ENCODE results near the gene CXXC5. TPM values are rescaled to one million over a fixed set of nuclear protein-coding genes. Genes with fewer than 3 reads are reported as not detected.
"Not testable (repeated sequence)": the region's sequence is repeated elsewhere in the genome, so short reads cannot be mapped to it uniquely, and the experiment has no call there.

CXXC5 gene
- total RNA-seq, 1 experiment from 2014 or later, result 7.8 TPM

GRCh38 chr5:139725073-139725830 is 77.1 kb downstream of the CXXC5 start:
- intact Hi-C loops (cut with micrococcal nuclease), result no loop called here
- Mint-ChIP-seq H3K36me3 (ENCODE audit: insufficient read depth, unreplicated experiment) (no peaks in the 10 kb centered on the region), H3K4me1 (ENCODE audit: insufficient read depth, unreplicated experiment) (no peaks in the 10 kb centered on the region), H3K27ac (ENCODE audit: low read depth, unreplicated experiment) (no peak overlapping the region), H3K9me3 (ENCODE audit: unreplicated experiment) (peaks cover under 1% of the 10 kb centered on the region), H3K27me3 (ENCODE audit: insufficient read depth, unreplicated experiment) (no peaks in the 10 kb centered on the region), H3K4me3 (ENCODE audit: unreplicated experiment) (no peak overlapping the region)
- TF ChIP-seq, protein P1, sequence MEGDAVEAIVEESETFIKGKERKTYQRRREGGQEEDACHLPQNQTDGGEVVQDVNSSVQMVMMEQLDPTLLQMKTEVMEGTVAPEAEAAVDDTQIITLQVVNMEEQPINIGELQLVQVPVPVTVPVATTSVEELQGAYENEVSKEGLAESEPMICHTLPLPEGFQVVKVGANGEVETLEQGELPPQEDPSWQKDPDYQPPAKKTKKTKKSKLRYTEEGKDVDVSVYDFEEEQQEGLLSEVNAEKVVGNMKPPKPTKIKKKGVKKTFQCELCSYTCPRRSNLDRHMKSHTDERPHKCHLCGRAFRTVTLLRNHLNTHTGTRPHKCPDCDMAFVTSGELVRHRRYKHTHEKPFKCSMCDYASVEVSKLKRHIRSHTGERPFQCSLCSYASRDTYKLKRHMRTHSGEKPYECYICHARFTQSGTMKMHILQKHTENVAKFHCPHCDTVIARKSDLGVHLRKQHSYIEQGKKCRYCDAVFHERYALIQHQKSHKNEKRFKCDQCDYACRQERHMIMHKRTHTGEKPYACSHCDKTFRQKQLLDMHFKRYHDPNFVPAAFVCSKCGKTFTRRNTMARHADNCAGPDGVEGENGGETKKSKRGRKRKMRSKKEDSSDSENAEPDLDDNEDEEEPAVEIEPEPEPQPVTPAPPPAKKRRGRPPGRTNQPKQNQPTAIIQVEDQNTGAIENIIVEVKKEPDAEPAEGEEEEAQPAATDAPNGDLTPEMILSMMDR (IDR thresholded peaks at IDR 0.05; ENCODE audit: unreplicated experiment), result no peak
- BruUV-seq (replicated peaks), result no TSS peak
- DNase-seq (ENCODE audit: unreplicated experiment), result peak; percentile 53
- ChIA-PET CTCF (interaction anchor here (1.9 kb wide), 1 partner anchor 41 kb away, joined by 11 read pairs; no protein-coding TSS in a partner anchor), POLR2A (no interaction called here)

GRCh38 chr5:139726248-139726647 is 78.1 kb downstream of the CXXC5 start:
- no TSS peak for BruUV-seq (replicated peaks)
- Mint-ChIP-seq H3K4me1 (ENCODE audit: insufficient read depth, unreplicated experiment) (no peaks in the 10 kb centered on the region), H3K4me3 (ENCODE audit: unreplicated experiment) (no peak overlapping the region), H3K9me3 (ENCODE audit: unreplicated experiment) (no peaks in the 10 kb centered on the region), H3K27me3 (ENCODE audit: insufficient read depth, unreplicated experiment) (no peaks in the 10 kb centered on the region), H3K36me3 (ENCODE audit: insufficient read depth, unreplicated experiment) (no peaks in the 10 kb centered on the region), H3K27ac (ENCODE audit: low read depth, unreplicated experiment) (no peak overlapping the region)
- intact Hi-C loops (cut with micrococcal nuclease), result no loop called here
- TF ChIP-seq, protein P1 (IDR thresholded peaks at IDR 0.05; ENCODE audit: unreplicated experiment), result no peak
- CTCF ChIA-PET, result interaction anchor here (0.6 to 1.9 kb wide), 2 partner anchors 11 to 40 kb away, joined by 3 to 11 read pairs; no protein-coding TSS in a partner anchor
- DNase-seq (ENCODE audit: unreplicated experiment), result no peak
- POLR2A ChIA-PET, result interaction anchor here (0.6 kb wide), 1 partner anchor 75 kb away, joined by 3 read pairs; no protein-coding TSS in a partner anchor

GRCh38 chr5:139727615-139728014 is 79.5 kb downstream of the CXXC5 start:
- not testable (repeated sequence) for H3K27ac Mint-ChIP-seq (ENCODE audit: low read depth, unreplicated experiment)

GRCh38 chr5:139731281-139731680 is 83.1 kb downstream of the CXXC5 start:
- Mint-ChIP-seq H3K27me3 (ENCODE audit: insufficient read depth, unreplicated experiment) (no peaks in the 10 kb centered on the region), H3K4me3 (ENCODE audit: unreplicated experiment) (no peak overlapping the region), H3K36me3 (ENCODE audit: insufficient read depth, unreplicated experiment) (no peaks in the 10 kb centered on the region), H3K4me1 (ENCODE audit: insufficient read depth, unreplicated experiment) (no peaks in the 10 kb centered on the region), H3K27ac (ENCODE audit: low read depth, unreplicated experiment) (peak overlapping the region; percentile 39), H3K9me3 (ENCODE audit: unreplicated experiment) (no peaks in the 10 kb centered on the region)
- DNase-seq (ENCODE audit: unreplicated experiment), result no peak
- TF ChIP-seq, protein P1 (IDR thresholded peaks at IDR 0.05; ENCODE audit: unreplicated experiment), result no peak
- intact Hi-C loops (cut with micrococcal nuclease), result no loop called here
- ChIA-PET CTCF (interaction anchor here (1.4 to 1.8 kb wide), 2 partner anchors 34 to 95 kb away, joined by 3 to 10 read pairs; no protein-coding TSS in a partner anchor), POLR2A (interaction anchor here (0.6 kb wide), 1 partner anchor 146 kb away, joined by 3 read pairs; no protein-coding TSS in a partner anchor)
- no TSS peak for BruUV-seq (replicated peaks)

More at GRCh38 chr5:139727615-139728014, 79.5 kb downstream of the CXXC5 start:
- H3K9me3 Mint-ChIP-seq (ENCODE audit: unreplicated experiment); H3K4me1 Mint-ChIP-seq (ENCODE audit: insufficient read depth, unreplicated experiment); DNase-seq (ENCODE audit: unreplicated experiment); H3K36me3 Mint-ChIP-seq (ENCODE audit: insufficient read depth, unreplicated experiment); H3K4me3 Mint-ChIP-seq (ENCODE audit: unreplicated experiment); H3K27me3 Mint-ChIP-seq (ENCODE audit: insufficient read depth, unreplicated experiment); intact Hi-C loops (cut with micrococcal nuclease); POLR2A ChIA-PET; BruUV-seq (replicated peaks): not testable (repeated sequence)
- CTCF ChIA-PET, result interaction anchor here (0.6 to 1.5 kb wide), 2 partner anchors 83 to 241 kb away, joined by 3 to 5 read pairs; no protein-coding TSS in a partner anchor
